Stimulated activated CD8-positive, alpha-beta memory T cell treated with anti-CD3 and anti-CD28 coated beads, Interleukin-12 subunit alpha, Interleukin-12 subunit beta, amount 100 ng/mL, for 24 hours (primary cell): Measurements from ENCODE around the gene EVC.

Experiments used
- DNase-seq: peaks from one replicate; pipeline ENCODE4 v3.0.0-alpha.2; 2020; ENCODE audit errors: extremely low read depth

The EVC gene

GRCh38 chr4:5755161-5755560 is 44.2 kb downstream of the EVC start:
- DNase-seq = no peak

- DNase-seq = no peak
Measured at GRCh38 chr4:5755679-5756078, 44.7 kb downstream of the EVC start.

GRCh38 chr4:5756271-5756670 is 45.3 kb downstream of the EVC start:
- DNase-seq = no peak

- DNase-seq = no peak
Measured at GRCh38 chr4:5757091-5757490, 46.1 kb downstream of the EVC start.

DNA sequence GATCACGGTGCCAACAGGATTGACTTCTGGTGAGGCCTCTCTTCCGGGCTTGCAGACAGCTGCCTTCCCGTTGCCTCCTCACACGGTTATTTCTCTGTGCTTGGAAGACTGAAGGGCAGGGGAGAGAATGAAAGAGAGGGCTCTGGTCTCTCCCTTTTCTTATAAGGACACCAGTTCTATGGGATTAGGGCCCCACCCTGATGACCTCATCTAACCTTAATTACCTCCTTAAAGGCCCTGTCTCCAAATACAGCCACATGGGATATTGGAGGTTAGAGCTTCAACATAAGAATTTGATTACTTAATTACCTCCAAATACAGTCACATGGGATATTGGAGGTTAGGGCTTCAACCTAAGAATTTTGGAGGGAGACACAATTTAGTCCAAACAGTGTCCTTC is 46.5 kb downstream of the EVC start:
- no peak for DNase-seq

- DNase-seq = no peak
Measured at GRCh38 chr4:5757954-5758353, 47.0 kb downstream of the EVC start.

DNA sequence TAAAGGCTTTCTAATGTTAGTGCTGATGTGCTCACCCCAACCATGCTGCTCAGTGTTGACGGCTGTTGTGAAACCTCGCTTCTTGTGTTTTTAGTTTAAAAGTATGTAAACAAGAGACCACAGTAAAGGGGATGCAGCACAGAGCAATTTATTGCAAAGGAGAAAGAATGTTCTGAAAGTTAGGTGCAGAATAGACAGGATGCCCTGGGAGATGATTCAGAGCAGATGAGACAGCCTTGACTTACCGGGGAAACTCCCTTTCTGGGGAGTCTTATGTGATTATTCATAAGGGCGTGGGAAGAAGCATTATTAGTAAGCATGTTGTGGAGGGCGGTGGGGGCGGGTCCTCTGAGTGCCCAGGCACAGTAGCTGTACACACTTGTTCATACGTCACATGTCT is 47.7 kb downstream of the EVC start:
- DNase-seq = peak; percentile 25

GRCh38 chr4:5759236-5760075 is 48.5 kb downstream of the EVC start:
- DNase-seq = no peak

DNA sequence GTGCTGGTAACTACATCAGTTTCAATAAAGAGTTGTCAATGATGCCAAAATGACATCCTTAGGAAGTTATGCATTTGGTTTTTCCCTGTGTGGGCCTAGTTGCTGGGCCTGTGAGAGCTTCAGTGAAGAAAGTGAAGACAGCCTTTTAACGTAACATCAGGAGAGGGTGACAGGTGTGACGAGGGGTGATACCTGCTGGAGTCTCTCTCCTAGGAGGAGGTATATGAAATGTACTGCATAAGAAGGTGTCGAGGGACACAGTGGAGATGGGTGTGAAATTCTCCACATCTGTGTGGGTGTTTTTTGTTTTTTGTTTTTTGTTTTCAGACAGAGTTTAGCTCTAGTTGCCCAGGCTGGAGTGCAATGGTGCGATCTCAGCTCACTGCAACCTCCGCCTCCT is 49.2 kb downstream of the EVC start:
- no peak for DNase-seq

- no peak for DNase-seq
Measured at GRCh38 chr4:5760936-5761480, 50.0 kb downstream of the EVC start.

GRCh38 chr4:5770051-5770450 is 59.0 kb downstream of the EVC start:
- DNase-seq = no peak

GRCh38 chr4:5772528-5773270 is 61.7 kb downstream of the EVC start:
- DNase-seq = no peak

DNA sequence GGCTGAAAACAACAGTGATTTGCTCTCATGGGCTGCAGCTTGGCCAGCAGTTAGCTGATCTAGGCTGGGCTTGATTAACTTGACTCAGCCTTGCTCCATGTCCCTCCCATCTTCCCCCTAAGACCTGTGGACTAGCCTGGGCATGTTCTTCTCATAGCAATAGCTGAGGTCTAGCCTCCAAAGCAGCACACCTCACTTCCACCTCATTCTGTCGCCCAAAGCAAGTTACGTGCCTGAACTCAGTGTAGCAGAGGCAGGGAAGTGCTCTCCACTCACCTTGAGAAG is 62.2 kb downstream of the EVC start:
- no peak for DNase-seq

- DNase-seq = no peak
Measured at GRCh38 chr4:5774416-5775036, 63.5 kb downstream of the EVC start.

GRCh38 chr4:5776510-5776909 is 65.5 kb downstream of the EVC start:
- no peak for DNase-seq

GRCh38 chr4:5780831-5781480 is 70.0 kb downstream of the EVC start:
- DNase-seq = no peak

DNA sequence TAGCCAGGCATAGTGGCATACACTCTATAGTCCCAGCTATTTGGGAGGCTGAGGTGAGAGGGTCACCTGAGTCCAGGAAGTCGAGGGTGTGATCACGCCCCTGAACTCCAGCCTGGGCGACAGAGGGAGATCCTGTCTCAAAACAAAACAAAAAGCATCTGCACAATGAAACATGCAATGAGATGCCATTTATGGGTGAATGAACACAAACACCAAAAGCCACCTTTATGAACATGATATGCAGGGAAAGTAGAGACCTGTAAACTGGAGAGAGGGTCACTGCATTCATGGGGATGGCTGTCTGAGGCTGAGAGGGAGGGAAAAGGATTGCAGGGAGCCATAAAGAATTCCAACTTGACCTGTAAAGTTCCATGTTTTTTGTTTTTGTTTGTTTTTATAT is 70.7 kb downstream of the EVC start:
- no peak for DNase-seq

GRCh38 chr4:5782829-5783476 is 72.0 kb downstream of the EVC start:
- no peak for DNase-seq

GRCh38 chr4:5783486-5783885 is 72.5 kb downstream of the EVC start:
- DNase-seq = no peak

DNA sequence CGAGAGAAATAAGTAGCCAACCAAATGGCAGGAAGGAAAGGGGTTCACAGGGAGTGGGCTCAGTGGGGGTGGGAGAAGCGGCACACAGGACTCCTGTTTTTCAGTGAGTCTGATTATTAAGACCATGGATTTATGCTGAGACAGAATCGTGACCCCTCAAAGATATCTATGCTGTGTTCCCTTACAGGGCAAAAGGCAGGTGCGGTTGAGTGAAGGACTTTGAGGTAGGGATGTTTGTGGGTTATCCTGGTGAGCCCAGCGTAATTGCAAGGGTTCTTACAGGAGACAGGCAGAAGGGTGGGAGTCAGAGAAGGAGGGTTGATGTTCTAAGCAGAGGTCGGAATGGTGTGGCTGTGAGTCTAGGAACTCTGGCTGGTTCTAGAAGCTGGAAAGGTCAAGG is 73.0 kb downstream of the EVC start:
- no peak for DNase-seq

DNA sequence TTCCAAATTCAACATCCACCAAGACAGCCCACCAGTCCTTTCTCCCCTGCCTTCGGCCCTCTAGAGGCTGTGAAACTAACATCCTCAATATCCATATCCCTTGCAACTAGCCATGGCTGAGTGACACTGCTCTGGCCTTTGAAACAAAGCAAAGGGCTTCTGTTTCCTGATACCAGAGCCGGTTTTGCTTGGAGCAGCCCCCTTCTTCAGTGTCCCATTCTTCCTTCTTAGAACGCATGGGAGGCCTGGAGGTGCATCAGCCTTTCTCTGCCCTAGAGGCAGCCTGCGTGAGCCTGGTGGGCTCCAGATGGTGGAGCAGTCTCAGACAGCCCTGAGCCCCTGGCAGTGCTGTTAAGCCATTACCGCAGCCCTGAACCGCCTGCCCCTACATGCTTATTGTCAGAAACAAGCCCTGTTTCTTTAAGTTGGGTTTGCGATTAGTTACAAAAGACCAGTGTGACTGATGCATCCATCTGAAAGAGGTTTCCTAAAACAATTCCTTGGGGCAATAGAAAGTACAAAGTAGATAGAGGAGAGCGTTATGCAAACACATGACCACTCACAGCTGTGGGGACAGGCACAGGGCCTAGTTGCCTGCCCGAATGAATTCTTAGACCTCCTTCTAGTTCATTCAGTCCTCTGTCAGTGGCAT is 74.1 kb downstream of the EVC start:
- DNase-seq = no peak
